ENCODE results near the gene NEU2.

Gene NEU2

GRCh38 chr2:233003658-233004555, 28.6 kb upstream of the NEU2 start:
- no peak overlapping the region for H3K18ac ChIP-seq (ENCODE audit: low read length)
- H3K23ac ChIP-seq (ENCODE audit: low read length), result no peak overlapping the region
- H3K79me1 ChIP-seq (ENCODE audit: low read length), result no peaks in the 10 kb centered on the region
- no peak overlapping the region for H3K4me2 ChIP-seq (ENCODE audit: low read length)
- H3K4me1 ChIP-seq (ENCODE audit: control insufficient read depth in 1 of 2, insufficient read depth in 2 of 2, low read length in 2 of 2), result no peaks in the 10 kb centered on the region
- no peak overlapping the region for H2BK12ac ChIP-seq (ENCODE audit: low read length)
- H4K91ac ChIP-seq (ENCODE audit: low read depth, low read length), result no peak overlapping the region
- H4K8ac ChIP-seq (ENCODE audit: low read depth, low read length), result no peak overlapping the region
- H3K9me3 ChIP-seq (ENCODE audit: insufficient read depth, low read depth, low read length), result no peaks in the 10 kb centered on the region
- no peak for DNase-seq
- H2BK120ac ChIP-seq (ENCODE audit: insufficient read depth, low read length, poor library complexity), result no peak overlapping the region
- H3K9ac ChIP-seq (ENCODE audit: low read length), result no peak overlapping the region
- H2AFZ ChIP-seq (ENCODE audit: insufficient read depth, low read length, poor library complexity), result no peak overlapping the region
- no peak overlapping the region for H3K4me3 ChIP-seq (ENCODE audit: low read depth, low read length)
- H3K14ac ChIP-seq (ENCODE audit: low read length), result no peak overlapping the region
- H3K27ac ChIP-seq (ENCODE audit: low read depth, low read length), result no peak overlapping the region
- H2BK5ac ChIP-seq (ENCODE audit: low read depth, low read length, poor library complexity), result no peak overlapping the region
- H3K27me3 ChIP-seq (ENCODE audit: insufficient read depth, low read length), result no peaks in the 10 kb centered on the region
- no peak overlapping the region for H2AK5ac ChIP-seq (ENCODE audit: low read length)
- no peaks in the 10 kb centered on the region for H3K36me3 ChIP-seq (ENCODE audit: control insufficient read depth in 1 of 2, insufficient read depth in 2 of 2, low read length in 2 of 2)
- no peak overlapping the region for H3K4ac ChIP-seq (ENCODE audit: low read depth, low read length)
- H3K79me2 ChIP-seq (ENCODE audit: control insufficient read depth, insufficient read depth, low read length, poor library complexity), result peaks cover 2% of the 10 kb centered on the region
- no peak overlapping the region for H4K12ac ChIP-seq (ENCODE audit: low read depth, low read length)
- no CpG with 5 or more reads among the region's 9 CpGs for WGBS (ENCODE audit: extremely low coverage, insufficient coverage, insufficient read length)

- Histone ChIP-seq H3K4ac (ENCODE audit: low read depth, low read length) (no peak overlapping the region), H3K27ac (ENCODE audit: low read depth, low read length) (no peak overlapping the region), H3K27me3 (ENCODE audit: insufficient read depth, low read length) (no peaks in the 10 kb centered on the region), H4K12ac (ENCODE audit: low read depth, low read length) (no peak overlapping the region), H2BK5ac (ENCODE audit: low read depth, low read length, poor library complexity) (no peak overlapping the region), H2BK120ac (ENCODE audit: insufficient read depth, low read length, poor library complexity) (no peak overlapping the region), H4K91ac (ENCODE audit: low read depth, low read length) (no peak overlapping the region), H3K36me3 (ENCODE audit: control insufficient read depth in 1 of 2, insufficient read depth in 2 of 2, low read length in 2 of 2) (no peaks in the 10 kb centered on the region), H3K79me1 (ENCODE audit: low read length) (no peaks in the 10 kb centered on the region), H3K23ac (ENCODE audit: low read length) (no peak overlapping the region), H3K79me2 (ENCODE audit: control insufficient read depth, insufficient read depth, low read length, poor library complexity) (peaks cover 2% of the 10 kb centered on the region), H2BK12ac (ENCODE audit: low read length) (no peak overlapping the region), H3K4me1 (ENCODE audit: control insufficient read depth in 1 of 2, insufficient read depth in 2 of 2, low read length in 2 of 2) (no peaks in the 10 kb centered on the region), H3K18ac (ENCODE audit: low read length) (no peak overlapping the region), H2AK5ac (ENCODE audit: low read length) (no peak overlapping the region), H3K4me3 (ENCODE audit: low read depth, low read length) (no peak overlapping the region), H4K8ac (ENCODE audit: low read depth, low read length) (no peak overlapping the region), H3K4me2 (ENCODE audit: low read length) (no peak overlapping the region), H3K14ac (ENCODE audit: low read length) (no peak overlapping the region), H2AFZ (ENCODE audit: insufficient read depth, low read length, poor library complexity) (no peak overlapping the region), H3K9me3 (ENCODE audit: insufficient read depth, low read depth, low read length) (no peaks in the 10 kb centered on the region), H3K9ac (ENCODE audit: low read length) (no peak overlapping the region)
- no CpG with 5 or more reads among the region's 6 CpGs for WGBS (ENCODE audit: extremely low coverage, insufficient coverage, insufficient read length)
- no peak for DNase-seq
Observed at GRCh38 chr2:233005096-233005495, 27.4 kb upstream of the NEU2 start.

GRCh38 chr2:233006648-233007047, 25.8 kb upstream of the NEU2 start:
- no peak overlapping the region for H3K27ac ChIP-seq (ENCODE audit: low read depth, low read length)
- H3K9me3 ChIP-seq (ENCODE audit: insufficient read depth, low read depth, low read length), result no peaks in the 10 kb centered on the region
- no peaks in the 10 kb centered on the region for H3K27me3 ChIP-seq (ENCODE audit: insufficient read depth, low read length)
- no peak overlapping the region for H3K4me3 ChIP-seq (ENCODE audit: low read depth, low read length)
- H4K12ac ChIP-seq (ENCODE audit: low read depth, low read length), result no peak overlapping the region
- H2BK120ac ChIP-seq (ENCODE audit: insufficient read depth, low read length, poor library complexity), result no peak overlapping the region
- no peaks in the 10 kb centered on the region for H3K36me3 ChIP-seq (ENCODE audit: control insufficient read depth in 1 of 2, insufficient read depth in 2 of 2, low read length in 2 of 2)
- H2AFZ ChIP-seq (ENCODE audit: insufficient read depth, low read length, poor library complexity), result no peak overlapping the region
- H3K23ac ChIP-seq (ENCODE audit: low read length), result no peak overlapping the region
- H2AK5ac ChIP-seq (ENCODE audit: low read length), result no peak overlapping the region
- H3K79me1 ChIP-seq (ENCODE audit: low read length), result no peaks in the 10 kb centered on the region
- H3K18ac ChIP-seq (ENCODE audit: low read length), result no peak overlapping the region
- H2BK5ac ChIP-seq (ENCODE audit: low read depth, low read length, poor library complexity), result no peak overlapping the region
- H4K8ac ChIP-seq (ENCODE audit: low read depth, low read length), result no peak overlapping the region
- H3K4me1 ChIP-seq (ENCODE audit: control insufficient read depth in 1 of 2, insufficient read depth in 2 of 2, low read length in 2 of 2), result no peaks in the 10 kb centered on the region
- H3K4ac ChIP-seq (ENCODE audit: low read depth, low read length), result no peak overlapping the region
- WGBS (ENCODE audit: extremely low coverage, insufficient coverage, insufficient read length), result no CpG with 5 or more reads among the region's 6 CpGs
- no peak overlapping the region for H3K4me2 ChIP-seq (ENCODE audit: low read length)
- H3K9ac ChIP-seq (ENCODE audit: low read length), result no peak overlapping the region
- no peaks in the 10 kb centered on the region for H3K79me2 ChIP-seq (ENCODE audit: control insufficient read depth, insufficient read depth, low read length, poor library complexity)
- DNase-seq, result no peak
- H4K91ac ChIP-seq (ENCODE audit: low read depth, low read length), result no peak overlapping the region
- H2BK12ac ChIP-seq (ENCODE audit: low read length), result no peak overlapping the region
- no peak overlapping the region for H3K14ac ChIP-seq (ENCODE audit: low read length)

- WGBS (ENCODE audit: extremely low coverage, insufficient coverage, insufficient read length), result no CpG with 5 or more reads among the region's 7 CpGs
- H2BK12ac ChIP-seq (ENCODE audit: low read length), result no peak overlapping the region
Observed at GRCh38 chr2:233007270-233007669, 25.2 kb upstream of the NEU2 start.

More at GRCh38 chr2:233007270-233007669, 25.2 kb upstream of the NEU2 start:
- no peaks in the 10 kb centered on the region for H3K36me3 ChIP-seq (ENCODE audit: control insufficient read depth in 1 of 2, insufficient read depth in 2 of 2, low read length in 2 of 2)
- no peak overlapping the region for H3K18ac ChIP-seq (ENCODE audit: low read length)
- no peak overlapping the region for H3K4me2 ChIP-seq (ENCODE audit: low read length)
- H3K14ac ChIP-seq (ENCODE audit: low read length), result no peak overlapping the region
- H2AK5ac ChIP-seq (ENCODE audit: low read length), result no peak overlapping the region
- no peaks in the 10 kb centered on the region for H3K79me2 ChIP-seq (ENCODE audit: control insufficient read depth, insufficient read depth, low read length, poor library complexity)
- DNase-seq, result no peak
- H2AFZ ChIP-seq (ENCODE audit: insufficient read depth, low read length, poor library complexity), result no peak overlapping the region
- H3K9me3 ChIP-seq (ENCODE audit: insufficient read depth, low read depth, low read length), result no peaks in the 10 kb centered on the region
- no peak overlapping the region for H3K4me3 ChIP-seq (ENCODE audit: low read depth, low read length)
- no peaks in the 10 kb centered on the region for H3K79me1 ChIP-seq (ENCODE audit: low read length)
- no peak overlapping the region for H3K23ac ChIP-seq (ENCODE audit: low read length)
- no peak overlapping the region for H3K27ac ChIP-seq (ENCODE audit: low read depth, low read length)
- H3K9ac ChIP-seq (ENCODE audit: low read length), result no peak overlapping the region
- no peak overlapping the region for H2BK5ac ChIP-seq (ENCODE audit: low read depth, low read length, poor library complexity)
- no peak overlapping the region for H4K12ac ChIP-seq (ENCODE audit: low read depth, low read length)
- H3K4ac ChIP-seq (ENCODE audit: low read depth, low read length), result no peak overlapping the region
- no peaks in the 10 kb centered on the region for H3K4me1 ChIP-seq (ENCODE audit: control insufficient read depth in 1 of 2, insufficient read depth in 2 of 2, low read length in 2 of 2)
- H4K8ac ChIP-seq (ENCODE audit: low read depth, low read length), result no peak overlapping the region
- H3K27me3 ChIP-seq (ENCODE audit: insufficient read depth, low read length), result no peaks in the 10 kb centered on the region
- H2BK120ac ChIP-seq (ENCODE audit: insufficient read depth, low read length, poor library complexity), result no peak overlapping the region
- H4K91ac ChIP-seq (ENCODE audit: low read depth, low read length), result no peak overlapping the region

Data from trophoblast cell (in vitro differentiated cells and primary cell).